Fibroblast of lung (primary cell): Measurements from ENCODE around the gene EGF.

ENCODE experiments used
- CTCF ChIP-seq, 2 donors: IDR thresholded peaks in 1 of 2; conservative IDR thresholded peaks in 1 of 2; 1 replicate in 1 of 2; 2 replicates in 1 of 2; pipeline ENCODE4 v1.5.1; 2011 to 2012; ENCODE audit warnings: low read length in 2 of 2, control low read depth in 1 of 2, inconsistent platforms in 1 of 2, low read depth in 1 of 2, mild to moderate bottlenecking in 1 of 2
- EZH2 ChIP-seq: IDR thresholded peaks from 2 replicates; pipeline ENCODE4 v1.5.1; 2012; ENCODE audit warnings: low read length, control low read depth, mild to moderate bottlenecking; ENCODE audit errors: missing control alignments

- no peak for TF ChIP-seq CTCF (conservative IDR thresholded peaks at IDR 0.05 in 1 of 2, IDR thresholded peaks at IDR 0.05 in 1 of 2; ENCODE audit: low read depth in 1 of 2, low read length in 2 of 2)
- TF ChIP-seq EZH2 = no peak
These were observed 15.8 kb downstream of the EGF start for GRCh38 chr4:109928327-109929045.
